H9 (cell line): ENCODE data around the gene HK2. TPM values are rescaled to one million over a fixed set of nuclear protein-coding genes. Genes with fewer than 3 reads are reported as not detected.

Experiments used
- DNase-seq: peaks from one replicate; pipeline ENCODE4 v3.0.0-alpha.2; 2017
- H2AFZ ChIP-seq: one replicate; pipeline ENCODE4 v1.6.1; 2013; ENCODE audit warnings: mild to moderate bottlenecking, low read length, control low read depth, moderate library complexity
- H2AK5ac ChIP-seq: 2 replicates; pipeline ENCODE4 v1.6.1; 2013; ENCODE audit warnings: low read length, control low read depth, mixed read lengths; ENCODE audit not compliant: insufficient read length
- H2BK120ac ChIP-seq: one replicate; pipeline ENCODE4 v1.6.1; 2013; ENCODE audit warnings: low read depth, mild to moderate bottlenecking, low read length, control low read depth, inconsistent platforms; ENCODE audit not compliant: poor library complexity, severe bottlenecking
- H2BK12ac ChIP-seq: 2 replicates; pipeline ENCODE4 v1.6.1; 2013; ENCODE audit warnings: low read length, control low read depth, mixed read lengths, low read depth; ENCODE audit not compliant: insufficient read length
- H2BK15ac ChIP-seq: 2 replicates; pipeline ENCODE4 v1.6.1; 2013; ENCODE audit warnings: low read depth, low read length, control low read depth
- H2BK20ac ChIP-seq: one replicate; pipeline ENCODE4 v1.6.1; 2013; ENCODE audit warnings: low read depth, mild to moderate bottlenecking, low read length, control low read depth, inconsistent platforms; ENCODE audit not compliant: poor library complexity, severe bottlenecking
- H2BK5ac ChIP-seq: 2 replicates; pipeline ENCODE4 v1.6.1; 2013; ENCODE audit warnings: low read length, control low read depth, mixed read lengths; ENCODE audit not compliant: insufficient read length
- H3K14ac ChIP-seq: 2 replicates; pipeline ENCODE4 v1.6.1; 2013; ENCODE audit warnings: low read length, control low read depth; ENCODE audit not compliant: insufficient read depth
- H3K18ac ChIP-seq: 2 replicates; pipeline ENCODE4 v1.6.1; 2013; ENCODE audit warnings: low read depth, mild to moderate bottlenecking, mixed read lengths, low read length, control low read depth; ENCODE audit not compliant: insufficient read length
- H3K23ac ChIP-seq: 2 replicates; pipeline ENCODE4 v1.6.1; 2013; ENCODE audit warnings: low read length, control low read depth, mixed read lengths, low read depth; ENCODE audit not compliant: insufficient read length
- H3K23me2 ChIP-seq: 2 replicates; pipeline ENCODE4 v1.6.1; 2013; ENCODE audit warnings: low read depth, mild to moderate bottlenecking, mixed read lengths, low read length, control low read depth; ENCODE audit not compliant: insufficient read length, poor library complexity, severe bottlenecking
- H3K27ac ChIP-seq: 2 replicates; pipeline ENCODE4 v1.5.1; 2013; ENCODE audit warnings: low read length, control low read depth, mixed read lengths, low read depth; ENCODE audit not compliant: insufficient read length
- H3K27me3 ChIP-seq: 2 replicates; pipeline ENCODE4 v1.6.1; 2013; ENCODE audit warnings: low read length, control low read depth, inconsistent platforms; ENCODE audit not compliant: insufficient read depth
- H3K4ac ChIP-seq: 2 replicates; pipeline ENCODE4 v1.6.1; 2013; ENCODE audit warnings: low read depth, mild to moderate bottlenecking, control low read depth, inconsistent platforms, low read length, moderate library complexity
- H3K4me1 ChIP-seq: 2 replicates; pipeline ENCODE4 v1.6.1; 2013; ENCODE audit warnings: low read length, control low read depth, inconsistent platforms; ENCODE audit not compliant: insufficient read depth
- H3K4me2 ChIP-seq: 2 replicates; pipeline ENCODE4 v1.6.1; 2013; ENCODE audit warnings: low read length, control low read depth, mixed read lengths; ENCODE audit not compliant: insufficient read length, insufficient read depth
- H3K56ac ChIP-seq: 2 replicates; pipeline ENCODE4 v1.6.1; 2013; ENCODE audit warnings: low read depth, mild to moderate bottlenecking, mixed read lengths, low read length, control low read depth; ENCODE audit not compliant: insufficient read length
- H3K79me1 ChIP-seq: 2 replicates; pipeline ENCODE4 v1.6.1; 2013; ENCODE audit warnings: low read depth, mild to moderate bottlenecking, moderate library complexity, low read length, control low read depth, inconsistent platforms; ENCODE audit not compliant: insufficient read depth, poor library complexity, severe bottlenecking
- H3K79me2 ChIP-seq: 2 replicates; pipeline ENCODE4 v1.6.1; 2013; ENCODE audit warnings: low read length, control low read depth, inconsistent platforms; ENCODE audit not compliant: insufficient read depth
- H3K9ac ChIP-seq: 2 replicates; pipeline ENCODE4 v1.6.1; 2013; ENCODE audit warnings: low read length, control low read depth, mixed read lengths; ENCODE audit not compliant: insufficient read length; ENCODE audit errors: extremely low read depth
- H3K9me3 ChIP-seq: one replicate; pipeline ENCODE4 v1.6.1; 2013; ENCODE audit warnings: low read depth, low read length, inconsistent platforms; ENCODE audit not compliant: control insufficient read depth
- H3T11ph ChIP-seq: one replicate; pipeline ENCODE4 v1.6.1; 2013; ENCODE audit warnings: mild to moderate bottlenecking, low read length, control low read depth, inconsistent platforms
- H4K20me1 ChIP-seq: one replicate; pipeline ENCODE4 v1.6.1; 2013; ENCODE audit not compliant: control insufficient read depth, insufficient read length, insufficient read depth
- H4K5ac ChIP-seq: 2 replicates; pipeline ENCODE4 v1.6.1; 2013; ENCODE audit warnings: low read depth, mild to moderate bottlenecking, mixed read lengths, low read length, control low read depth; ENCODE audit not compliant: insufficient read length
- H4K8ac ChIP-seq: replicated peaks from 2 replicates; pipeline ENCODE4 v1.6.1; 2013; ENCODE audit warnings: low read length, control low read depth, mixed read lengths, low read depth; ENCODE audit not compliant: insufficient read length
- H4K91ac ChIP-seq: 2 replicates; pipeline ENCODE4 v1.6.1; 2013; ENCODE audit warnings: low read depth, mild to moderate bottlenecking, moderate library complexity, mixed read lengths, low read length, control low read depth; ENCODE audit not compliant: insufficient read length
- H3K27ac Mint-ChIP-seq, 3 experiments: 2 replicates in 2 of 3; 3 replicates in 1 of 3; pipeline ENCODE4 v1.8.0; 2020 to 2021; ENCODE audit warnings: mixed read lengths in 3 of 3, mild to moderate bottlenecking in 1 of 3, moderate library complexity in 1 of 3
- H3K27me3 Mint-ChIP-seq: 2 replicates; pipeline ENCODE4 v1.8.0; 2021; ENCODE audit warnings: low read depth, mild to moderate bottlenecking, moderate library complexity, mixed read lengths
- H3K36me3 Mint-ChIP-seq, 3 experiments: 2 replicates in 2 of 3; 3 replicates in 1 of 3; pipeline ENCODE4 v1.8.0; 2020 to 2021; ENCODE audit warnings: low read depth in 3 of 3, mixed read lengths in 3 of 3; ENCODE audit not compliant: insufficient read depth in 1 of 3
- H3K4me1 Mint-ChIP-seq, 2 experiments: 2 replicates each; pipeline ENCODE4 v1.8.0; 2020; ENCODE audit warnings: mixed read lengths in 2 of 2
- H3K4me3 Mint-ChIP-seq, 2 experiments: 2 replicates in 1 of 2; 3 replicates in 1 of 2; pipeline ENCODE4 v1.8.0; 2020 to 2021; ENCODE audit warnings: mild to moderate bottlenecking in 2 of 2, mixed read lengths in 2 of 2, moderate library complexity in 1 of 2
- H3K9me3 Mint-ChIP-seq, 2 experiments: 2 replicates in 1 of 2; 3 replicates in 1 of 2; pipeline ENCODE4 v1.8.0; 2020; ENCODE audit warnings: mild to moderate bottlenecking in 2 of 2, mixed read lengths in 2 of 2, moderate library complexity in 1 of 2
- CTCF ChIP-seq: fragments of 200-600 bp; sonication (generic); conservative IDR thresholded peaks from 3 replicates; pipeline ENCODE4 v1.8.0; 2021; ENCODE audit warnings: antibody characterized with exemption, mild to moderate bottlenecking
- WGBS: extraction: QIAGEN DNeasy Blood & Tissue Kit; methylation state at CpG from one replicate; pipeline ENCODE4 v1.1.7; 2013; ENCODE audit warnings: missing lambda C conversion rate, low lambda C conversion rate, mixed read lengths; ENCODE audit not compliant: insufficient read length; ENCODE audit errors: extremely low coverage; 5-methylcytosine and 5-hydroxymethylcytosine counted together
- total RNA-seq: library from RNA; stranded (reverse); gene quantifications from 2 replicates; pipeline ENCODE4 v1.2.1, GENCODE V29; 2021

The HK2 gene
- total RNA-seq, 1 experiment from 2014 or later: 54.3 TPM

DNA sequence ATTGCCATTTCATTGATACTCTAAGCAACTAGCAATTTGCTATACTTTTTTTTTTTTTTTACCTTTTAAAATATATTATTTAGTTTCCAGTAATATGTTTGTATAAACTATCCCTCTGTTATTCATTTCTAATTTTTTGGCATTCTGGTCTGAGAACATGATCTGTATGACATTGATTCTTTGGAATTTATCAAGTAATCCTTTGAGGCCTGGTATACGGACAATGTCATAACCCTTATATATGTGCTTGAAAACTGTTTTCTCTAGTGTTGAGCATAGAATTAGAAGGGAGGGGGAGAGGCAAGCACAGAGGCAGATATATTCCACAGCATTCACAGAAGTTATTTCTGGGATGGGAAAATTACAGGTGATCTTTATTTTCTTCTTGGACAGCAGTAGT, 76.3 kb downstream of the HK2 start:
- Histone ChIP-seq H4K5ac (no peak overlapping the region), H3K23ac (no peak overlapping the region), H3K79me2 (no peaks in the 10 kb centered on the region), H3K4me1 (no peaks in the 10 kb centered on the region), H2BK20ac (no peak overlapping the region), H4K91ac (no peak overlapping the region), H2AK5ac (no peak overlapping the region), H2BK5ac (no peak overlapping the region), H2BK120ac (no peak overlapping the region), H4K8ac (no peak overlapping the region), H3T11ph (no peak overlapping the region), H3K9me3 (no peaks in the 10 kb centered on the region), H3K56ac (no peak overlapping the region), H3K27ac (no peak overlapping the region), H3K14ac (no peak overlapping the region), H3K79me1 (no peaks in the 10 kb centered on the region), H3K9ac (no peak overlapping the region), H2AFZ (no peak overlapping the region), H4K20me1 (no peaks in the 10 kb centered on the region), H3K23me2 (peaks cover 7% of the 10 kb centered on the region), H3K4ac (no peak overlapping the region), H3K4me2 (no peak overlapping the region), H2BK15ac (no peak overlapping the region), H3K27me3 (no peaks in the 10 kb centered on the region), H3K18ac (no peak overlapping the region), H2BK12ac (no peak overlapping the region)
- Mint-ChIP-seq H3K9me3 (peaks cover 0 to 4% of the 10 kb centered on the region in 2 experiments; a peak in 4 of 5 replicates), H3K27me3 (peaks cover 31% of the 10 kb centered on the region), H3K4me1 (peaks cover 10 to 12% of the 10 kb centered on the region in 2 experiments), H3K36me3 (peaks cover 0 to 6% (median 0%) of the 10 kb centered on the region in 3 experiments; a peak in 2 of 7 replicates), H3K27ac (no peak overlapping the region), H3K4me3 (no peak overlapping the region; a peak in 1 of 5 replicates)
- DNase-seq: no peak
- WGBS: no CpG with 5 or more reads among the region's 1 CpG
- no peak for TF ChIP-seq CTCF
